ENCODE data around the gene ASIC4.

Gene ASIC4

DNA sequence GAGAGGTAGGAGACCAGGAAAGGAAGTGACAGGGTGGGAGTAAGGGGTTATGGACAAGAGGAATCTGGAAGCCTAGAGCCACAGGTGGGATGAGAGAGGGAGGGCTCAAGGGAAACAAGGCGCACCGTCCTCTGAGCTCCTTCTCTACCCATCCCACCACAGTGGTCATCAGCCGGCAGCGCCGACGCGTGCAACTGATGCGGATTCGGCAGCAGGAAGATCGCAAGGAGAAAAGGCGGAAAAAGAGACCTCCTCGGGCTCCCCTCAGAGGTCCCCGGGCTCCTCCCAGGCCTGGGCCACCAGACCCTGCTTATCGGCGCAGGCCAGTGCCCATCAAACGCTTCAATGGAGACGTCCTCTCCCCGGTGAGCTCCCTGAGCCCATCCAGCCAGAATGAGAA, 34.7 kb downstream of the ASIC4 start:
- in situ Hi-C loops (cut with HindIII; ENCODE audit: low sequenced_read_pairs), result no loop called here

DNA sequence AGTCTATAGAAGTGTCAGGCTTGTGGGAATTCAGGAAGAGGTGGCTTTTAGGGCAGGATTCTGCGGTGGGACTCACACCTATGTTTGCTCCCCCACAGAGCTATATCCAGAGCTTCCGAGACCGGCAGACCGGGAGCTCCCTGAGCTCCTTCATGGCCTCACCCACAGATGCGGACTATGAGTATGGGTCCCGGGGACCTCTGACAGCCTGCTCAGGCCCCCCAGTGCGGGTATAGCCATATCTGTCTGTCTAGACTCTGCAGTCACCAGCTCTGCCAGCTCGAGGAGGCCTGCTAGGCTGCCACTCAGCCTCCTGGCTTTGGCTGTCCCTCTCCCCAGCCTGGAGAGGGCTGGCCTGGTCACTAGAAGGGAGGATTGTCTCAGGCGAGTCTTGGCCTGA, 35.3 kb downstream of the ASIC4 start:
- in situ Hi-C loops (cut with HindIII; ENCODE audit: low sequenced_read_pairs), result no loop called here

DNA sequence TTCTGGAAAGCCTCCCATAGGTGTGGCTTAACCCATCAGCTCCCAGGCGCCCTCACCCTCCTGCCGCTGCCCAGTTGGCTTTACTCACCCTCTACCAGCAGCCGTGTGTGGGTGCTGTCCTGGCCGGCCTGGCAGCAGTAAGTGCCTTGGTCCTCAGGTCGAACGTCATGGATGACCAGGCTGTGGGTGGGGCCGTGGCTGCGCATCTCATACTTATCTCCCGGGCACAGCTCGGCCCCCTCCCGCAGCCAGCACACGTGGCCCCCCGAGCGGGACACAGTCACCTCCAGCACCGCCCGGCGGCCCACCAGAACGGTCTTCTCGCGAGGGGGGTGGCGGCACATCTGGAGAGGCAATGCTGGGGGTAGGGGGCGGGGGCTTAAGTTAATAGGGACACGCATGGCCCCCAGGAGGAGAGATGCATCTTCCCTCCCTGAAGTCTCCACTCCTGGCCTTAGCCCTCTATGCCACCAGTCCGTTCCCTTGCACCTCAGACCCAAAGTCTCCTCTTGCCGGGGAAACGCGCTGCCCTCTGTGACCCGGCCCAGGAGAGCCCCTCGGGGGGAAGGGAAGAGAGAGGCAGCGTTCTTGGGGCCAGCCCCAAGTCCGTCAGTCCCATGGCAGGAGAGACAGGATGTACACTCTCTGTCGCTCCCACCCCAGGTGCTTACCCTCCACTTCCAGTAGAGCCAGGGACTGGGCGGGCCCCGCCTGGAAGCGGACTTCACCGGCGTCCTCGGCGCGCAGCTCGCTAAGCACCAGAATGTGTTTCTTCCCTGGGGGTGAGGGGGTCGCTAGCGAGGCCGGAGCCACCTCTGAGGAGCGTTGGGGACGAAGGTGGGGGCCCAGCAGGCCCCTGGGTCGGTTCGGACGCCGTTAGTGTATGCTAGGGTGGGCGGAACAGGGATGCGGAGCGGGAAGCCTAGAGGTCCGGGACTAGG, 37.4 kb downstream of the ASIC4 start:
- in situ Hi-C loops (cut with HindIII; ENCODE audit: low sequenced_read_pairs), result no loop called here

DNA sequence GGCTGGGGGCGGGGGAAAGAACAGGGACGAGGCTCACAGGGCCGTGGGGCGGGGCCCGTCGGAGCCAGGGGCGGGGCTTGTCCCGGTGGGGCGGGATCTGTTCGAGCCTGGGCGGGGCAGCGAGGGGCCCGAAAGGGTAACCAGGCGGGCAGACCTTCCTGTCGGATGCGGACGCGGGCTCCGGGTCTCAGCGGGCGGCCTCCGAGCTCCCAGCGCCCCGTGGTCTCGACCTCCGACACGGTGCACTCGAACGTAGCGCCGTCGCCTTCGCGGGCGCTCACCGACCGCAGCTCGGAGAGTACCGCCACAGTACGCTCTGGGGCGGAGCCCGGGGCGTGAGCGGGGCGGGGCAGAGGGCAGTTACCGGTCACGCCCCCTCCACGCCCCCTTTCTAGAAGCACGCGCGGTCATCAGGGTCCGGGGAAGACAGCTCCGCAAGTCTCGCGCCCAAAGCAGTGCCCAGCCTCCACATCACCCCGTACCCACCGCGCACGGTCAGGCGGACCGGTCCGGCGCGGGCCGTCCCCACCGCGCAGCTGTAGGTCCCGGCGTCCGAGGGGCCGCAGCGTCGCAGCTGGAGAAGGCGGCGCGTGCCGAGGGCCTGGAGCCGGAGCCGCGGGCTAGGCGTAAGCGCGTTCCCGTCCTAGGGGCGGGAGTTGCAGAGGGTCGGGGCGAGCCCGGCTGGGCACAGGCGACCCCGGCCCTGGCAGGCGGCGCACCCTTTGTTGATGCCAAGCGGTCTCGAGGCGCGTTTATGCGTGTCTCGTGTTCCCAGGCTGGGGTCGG, 38.3 kb downstream of the ASIC4 start:
- in situ Hi-C loops (cut with HindIII; ENCODE audit: low sequenced_read_pairs), result no loop called here

DNA sequence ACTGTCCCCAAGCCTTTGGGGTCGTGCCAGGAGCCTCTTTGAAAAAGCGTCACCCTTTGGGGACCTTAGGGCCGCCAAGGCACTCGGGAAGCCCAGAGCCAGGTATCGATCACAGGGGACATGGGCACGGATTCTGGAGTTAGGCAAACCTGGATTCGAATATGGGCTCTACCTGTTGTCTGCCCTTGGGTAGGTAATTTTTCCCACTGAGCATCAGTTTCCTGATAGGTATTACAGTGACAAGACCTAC, 38.8 kb downstream of the ASIC4 start:
- in situ Hi-C loops (cut with HindIII; ENCODE audit: low sequenced_read_pairs), result no loop called here

DNA sequence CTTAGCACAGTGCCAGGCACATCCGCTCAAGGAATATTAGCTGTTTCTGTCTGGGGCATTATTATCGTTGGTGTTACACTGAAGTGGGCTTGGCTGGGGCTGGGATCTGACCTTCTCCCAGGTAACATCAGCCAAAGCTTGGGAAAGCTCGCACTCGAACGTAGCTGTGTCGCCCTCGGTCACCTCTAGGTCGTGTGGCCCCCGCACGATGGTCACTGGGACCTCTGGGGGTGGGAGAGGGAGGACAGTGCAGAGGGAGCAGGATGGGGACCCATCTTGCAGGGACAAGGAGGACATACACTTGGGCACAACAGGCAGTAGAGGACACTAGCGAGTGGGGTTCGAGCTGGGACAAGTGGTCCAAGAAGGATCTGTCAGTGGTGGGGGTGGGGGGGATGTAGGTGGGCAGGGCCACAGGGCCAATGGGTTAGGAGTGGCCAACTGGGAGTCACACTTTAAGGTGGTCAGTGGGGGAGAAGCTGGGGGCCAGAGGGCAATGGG, 39.2 kb downstream of the ASIC4 start:
- in situ Hi-C loops (cut with HindIII; ENCODE audit: low sequenced_read_pairs), result no loop called here

DNA sequence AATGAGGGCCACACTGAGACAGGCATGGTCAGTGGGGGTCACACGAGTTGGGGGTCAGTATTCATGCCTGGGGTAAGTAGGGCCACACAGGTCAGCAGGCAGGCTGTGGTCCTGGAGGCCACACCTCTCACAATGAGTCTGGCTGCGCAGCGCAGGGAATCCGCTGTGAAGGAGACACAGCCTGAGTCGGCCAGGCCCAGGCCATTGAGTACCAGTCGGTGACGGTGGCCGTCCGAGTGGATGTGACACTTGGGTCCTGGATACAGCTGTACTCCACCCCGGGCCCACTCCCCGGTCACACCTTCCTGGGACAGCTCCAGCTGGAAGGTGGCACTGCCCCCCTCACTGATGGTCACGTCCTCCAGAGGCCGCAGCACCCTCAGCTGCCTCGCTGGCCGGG, 40.1 kb downstream of the ASIC4 start:
- in situ Hi-C loops (cut with HindIII; ENCODE audit: low sequenced_read_pairs), result no loop called here

DNA sequence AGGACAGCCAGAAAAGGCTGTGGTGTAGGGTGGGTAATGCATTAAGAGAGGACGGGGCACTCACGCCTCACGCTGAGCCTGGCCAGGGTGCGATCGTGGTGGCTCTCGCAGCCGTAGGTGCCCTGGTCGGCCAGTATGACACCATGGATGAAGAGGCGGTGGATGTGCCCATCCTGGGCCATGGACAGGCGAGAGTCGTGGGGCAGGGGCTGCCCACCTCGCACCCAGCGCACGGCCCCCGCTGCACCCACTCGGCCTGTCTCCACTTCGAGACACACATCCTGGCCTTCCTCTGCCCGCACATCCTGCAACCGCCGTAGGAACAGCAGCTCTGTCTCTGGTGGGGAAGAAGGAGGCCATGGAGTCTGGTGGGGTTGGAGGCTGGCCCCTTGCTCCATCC, 41.7 kb downstream of the ASIC4 start:
- in situ Hi-C loops (cut with HindIII; ENCODE audit: low sequenced_read_pairs), result no loop called here

DNA sequence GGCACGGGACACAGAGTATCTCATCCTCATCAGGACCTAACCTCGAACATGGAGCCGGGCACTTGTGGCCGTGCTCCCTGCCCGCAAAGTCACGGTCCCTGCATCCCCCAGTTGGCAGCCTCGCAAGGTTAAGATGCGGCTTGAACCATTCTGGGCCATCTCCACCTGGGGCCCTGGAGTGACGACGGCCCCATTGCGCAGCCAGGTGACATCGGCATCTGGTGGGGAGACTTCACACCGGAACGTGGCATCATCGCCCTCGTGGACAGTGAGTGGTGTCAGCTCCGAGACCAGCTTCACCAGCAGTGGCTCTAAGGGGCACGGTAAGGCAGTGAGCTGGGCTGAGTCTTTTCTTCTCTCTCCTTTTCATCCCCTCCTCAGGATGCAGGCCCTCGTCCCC, 42.1 kb downstream of the ASIC4 start:
- in situ Hi-C loops (cut with HindIII; ENCODE audit: low sequenced_read_pairs), result no loop called here

DNA sequence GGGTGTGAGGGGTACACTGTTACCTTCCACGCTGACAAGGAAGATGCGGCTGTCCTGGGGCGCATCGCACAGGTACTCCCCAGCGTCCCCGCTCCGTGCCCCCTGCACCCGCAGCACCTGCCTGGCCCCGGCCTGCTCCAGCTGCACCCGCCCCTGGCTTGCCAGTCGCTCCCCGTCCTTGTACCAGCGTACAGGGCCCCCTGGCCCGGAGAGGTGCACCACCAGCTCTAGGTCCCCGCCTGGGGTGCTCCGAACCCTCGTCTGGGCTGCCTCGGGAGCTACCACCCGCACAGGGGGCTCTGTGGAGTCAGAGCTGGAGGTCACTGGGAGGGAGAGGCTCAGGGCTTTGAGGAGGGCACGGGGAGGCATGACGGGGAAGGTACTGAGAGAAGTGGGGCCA, 43.0 kb downstream of the ASIC4 start:
- in situ Hi-C loops (cut with HindIII; ENCODE audit: low sequenced_read_pairs), result no loop called here

DNA sequence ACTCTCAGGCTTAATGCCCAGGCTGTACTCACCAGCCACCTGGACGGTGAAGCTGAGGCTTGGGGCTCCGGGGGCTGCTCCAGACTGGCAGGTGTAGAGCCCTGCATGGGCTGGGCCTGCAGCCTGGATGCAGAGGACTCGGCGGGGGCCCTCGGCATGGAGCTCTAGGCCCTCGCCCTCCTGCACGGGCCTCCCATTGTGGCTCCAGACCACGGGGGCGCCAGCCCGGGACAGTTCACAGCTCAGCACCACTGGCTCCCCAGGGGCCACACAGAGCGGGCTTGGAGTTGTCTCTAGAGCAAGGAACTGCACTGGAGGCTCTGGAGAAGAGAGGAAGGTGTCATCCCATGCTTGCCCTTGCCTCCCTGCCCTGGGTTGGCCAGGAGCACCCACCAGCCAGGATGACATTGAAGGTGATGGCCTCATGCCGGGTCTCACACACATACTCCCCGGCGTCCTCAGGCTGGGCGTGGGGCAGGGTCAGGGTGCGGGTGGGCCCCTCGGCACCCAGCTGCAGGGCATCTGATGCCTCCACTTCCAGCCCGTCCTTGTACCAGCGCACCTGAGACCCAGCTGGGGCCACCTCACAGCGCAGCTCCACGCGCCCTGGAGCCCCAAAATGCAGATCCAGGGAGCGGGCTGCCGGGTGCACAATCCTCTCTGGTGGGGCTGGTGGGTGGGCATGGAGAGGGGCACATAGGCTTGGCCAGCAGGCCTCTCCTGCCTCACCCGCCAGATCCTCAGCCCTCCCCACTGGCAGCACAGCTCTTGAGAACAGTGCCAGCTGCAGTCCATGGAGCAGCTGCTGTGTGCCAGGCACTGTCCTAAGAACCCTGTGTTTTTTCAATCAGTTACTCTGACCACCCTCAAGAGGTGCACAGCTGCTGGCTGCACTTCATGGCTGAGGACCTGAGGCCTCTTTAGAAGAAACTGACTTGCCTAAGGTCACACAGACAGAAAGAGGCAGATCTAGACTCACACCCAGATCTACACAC, 43.8 kb downstream of the ASIC4 start:
- in situ Hi-C loops (cut with HindIII; ENCODE audit: low sequenced_read_pairs), result no loop called here

DNA sequence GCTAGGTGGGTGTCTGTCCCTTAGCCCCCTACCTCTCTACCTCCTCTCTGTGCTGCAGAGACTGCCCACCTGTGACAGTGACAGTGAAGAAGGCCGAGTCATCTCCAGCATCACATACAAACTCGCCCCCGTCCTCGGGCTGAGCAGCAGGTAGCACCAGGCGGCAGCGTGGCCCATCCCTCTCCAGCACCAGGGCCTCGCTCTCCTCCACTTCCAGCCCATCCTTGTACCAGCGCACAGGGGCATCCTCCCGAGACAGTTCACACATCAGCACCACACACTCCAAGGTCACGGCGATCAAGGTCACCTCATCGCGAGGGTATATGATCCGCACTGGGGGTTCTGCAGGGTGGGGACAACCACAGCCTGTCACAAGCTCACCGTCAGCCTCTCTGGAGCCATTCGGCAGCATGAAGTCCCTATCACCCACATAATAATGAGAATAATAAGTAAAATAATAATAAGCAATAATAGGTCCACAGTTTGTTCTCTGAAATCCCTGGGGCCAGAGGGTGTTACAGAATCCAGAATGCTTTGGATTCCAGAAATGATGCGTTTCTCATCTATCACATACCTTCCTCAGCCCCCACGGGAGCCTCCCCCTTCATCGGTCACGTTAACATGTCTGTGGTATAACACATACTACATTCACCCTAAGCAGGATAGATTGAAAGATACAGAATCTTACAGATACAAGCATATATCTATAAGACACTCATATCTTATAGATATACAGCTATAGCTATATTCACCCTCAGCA, 45.1 kb downstream of the ASIC4 start:
- in situ Hi-C loops (cut with HindIII; ENCODE audit: low sequenced_read_pairs), result no loop called here

DNA sequence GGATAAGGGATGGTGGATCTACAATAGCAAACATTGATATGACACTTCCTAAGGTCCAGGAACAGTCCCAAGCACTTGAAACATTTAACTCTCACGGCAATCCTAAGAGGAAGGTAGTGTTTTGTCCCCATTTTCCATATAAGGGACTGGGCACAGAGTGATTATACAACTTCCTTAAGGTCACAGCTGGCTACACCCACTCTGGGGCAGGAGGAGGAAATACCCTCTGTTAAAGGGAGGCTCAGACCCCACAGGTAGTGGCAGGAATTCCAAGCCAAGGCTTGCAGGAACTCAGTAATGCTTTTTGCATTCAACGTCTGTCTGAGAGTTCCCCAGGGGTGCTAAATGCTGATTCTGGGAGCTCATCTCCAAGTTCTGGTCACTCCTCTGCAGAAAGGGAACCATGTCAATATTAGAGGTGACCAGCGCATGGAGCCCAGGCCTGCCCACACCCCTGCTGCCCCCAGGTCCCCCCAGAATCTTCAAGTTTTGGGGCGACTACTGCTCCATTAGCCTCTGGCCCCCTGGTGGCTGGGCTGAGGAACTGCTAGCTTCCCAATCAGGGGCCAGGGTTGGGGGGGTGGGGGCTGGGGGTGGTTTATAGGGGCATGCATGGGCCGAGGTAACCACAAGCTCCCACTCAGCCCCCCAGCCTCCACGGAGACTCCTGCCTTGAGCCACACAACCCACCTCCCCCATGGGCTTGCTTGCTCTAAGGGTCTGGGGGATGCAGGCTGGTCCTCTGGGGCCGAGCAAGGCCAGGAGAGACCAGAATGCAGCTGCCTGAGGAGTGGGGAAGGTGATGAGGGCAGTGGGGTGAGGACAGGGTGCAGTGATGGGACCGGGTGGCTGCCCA, 46.0 kb downstream of the ASIC4 start:
- in situ Hi-C loops (cut with HindIII; ENCODE audit: low sequenced_read_pairs), result no loop called here

DNA sequence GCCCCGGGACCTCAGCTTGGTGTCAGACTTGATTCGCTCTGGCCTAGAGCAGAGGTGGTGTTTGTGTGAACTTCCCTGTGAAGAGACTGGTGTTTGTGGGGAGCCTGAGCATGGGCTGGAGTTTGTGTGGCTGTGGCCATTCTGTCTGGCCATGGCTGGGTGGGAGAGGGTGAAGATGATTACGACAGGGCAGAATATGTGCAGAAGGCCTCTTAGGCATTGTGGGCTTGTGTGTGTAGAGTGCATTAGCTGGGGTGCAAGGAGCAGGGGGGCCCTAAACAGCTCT, 46.6 kb downstream of the ASIC4 start:
- in situ Hi-C loops (cut with HindIII; ENCODE audit: low sequenced_read_pairs), result no loop called here

DNA sequence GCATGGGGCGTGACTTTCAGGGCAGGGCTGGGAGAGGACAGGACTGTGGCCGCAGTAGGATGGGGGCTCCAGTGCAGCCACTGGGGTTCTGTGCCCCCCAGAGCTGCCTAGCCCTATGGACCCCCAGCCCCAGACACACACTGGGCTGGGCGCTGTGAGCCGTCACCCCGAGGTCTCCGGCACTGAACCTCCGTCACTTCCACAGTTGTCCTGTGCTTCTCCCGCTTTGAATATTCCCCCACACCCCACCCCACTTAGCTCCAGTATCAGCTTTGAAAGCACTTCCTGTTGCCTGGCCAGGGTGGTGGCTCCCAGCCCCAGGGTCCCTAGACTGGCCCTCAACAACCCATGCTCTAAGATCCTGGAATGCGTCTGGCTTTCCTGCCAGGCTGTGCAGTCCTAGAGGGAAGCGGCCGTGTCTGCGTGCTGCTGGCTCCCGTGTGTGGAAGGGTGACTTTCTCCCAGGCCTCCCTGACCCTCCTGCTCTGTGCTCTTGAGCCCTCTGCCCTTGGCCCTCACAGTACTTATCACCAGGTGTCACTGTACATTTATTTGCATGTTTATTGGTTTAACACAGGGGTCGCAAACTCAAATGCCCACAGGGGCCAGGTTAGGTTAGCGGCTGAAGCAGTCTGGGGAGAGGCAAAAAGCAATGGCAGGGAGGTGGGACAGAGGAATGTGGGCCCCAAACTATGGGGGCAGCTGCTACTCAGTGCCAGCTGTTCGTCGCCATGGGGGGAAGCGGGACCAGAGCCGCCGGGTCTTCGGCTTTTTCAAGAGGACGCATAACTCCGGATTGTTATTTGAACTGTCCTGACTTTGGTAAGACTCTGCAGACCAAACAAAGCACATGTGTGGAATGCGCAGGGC, 47.1 kb downstream of the ASIC4 start:
- in situ Hi-C loops (cut with HindIII; ENCODE audit: low sequenced_read_pairs), result no loop called here

DNA sequence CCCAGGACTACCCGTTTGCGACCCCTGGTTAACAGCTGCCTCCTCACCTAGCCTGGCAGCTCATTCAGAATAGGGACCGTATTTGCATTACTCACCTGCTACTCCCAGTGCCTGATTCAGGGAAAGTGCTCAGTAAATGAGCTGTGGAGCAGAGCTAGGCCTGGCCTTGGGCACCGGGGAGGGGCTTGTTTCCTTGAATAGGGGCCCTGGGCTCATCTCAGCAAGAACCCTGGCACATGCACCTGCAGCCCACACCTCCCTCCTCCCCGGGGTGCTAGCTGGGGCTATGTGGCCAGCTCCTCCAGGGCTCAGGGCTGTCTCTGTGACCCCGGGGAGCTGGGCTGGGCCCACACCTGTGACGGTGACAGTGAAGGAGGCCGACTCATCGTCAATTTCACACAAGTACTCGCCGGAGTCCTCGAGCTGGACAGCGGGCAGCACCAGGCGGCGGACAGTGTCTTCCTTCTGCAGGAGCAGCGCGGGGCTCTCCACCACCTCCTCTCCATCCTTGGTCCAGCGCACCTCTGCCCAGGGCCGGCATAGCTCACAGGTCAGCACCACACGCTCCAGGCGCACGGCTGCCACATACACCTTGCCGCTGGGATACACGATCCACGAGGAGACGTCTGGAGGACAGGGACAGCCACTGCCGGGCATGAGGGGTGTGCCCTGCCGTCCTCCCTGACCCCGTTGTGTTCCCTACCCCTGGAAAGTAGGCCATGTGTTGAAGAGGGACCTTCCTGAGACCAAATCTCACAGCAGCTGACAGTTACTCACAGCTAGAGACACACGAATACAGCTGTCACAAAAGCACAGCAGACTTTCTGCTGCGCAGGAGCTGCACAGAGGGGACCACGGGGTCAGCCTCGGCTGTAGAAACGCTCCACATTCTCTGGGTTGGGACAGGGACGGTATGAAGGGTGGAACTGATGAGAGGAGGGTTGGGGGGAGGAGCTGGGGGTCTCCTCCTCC, 48.1 kb downstream of the ASIC4 start:
- in situ Hi-C loops (cut with HindIII; ENCODE audit: low sequenced_read_pairs), result no loop called here

DNA sequence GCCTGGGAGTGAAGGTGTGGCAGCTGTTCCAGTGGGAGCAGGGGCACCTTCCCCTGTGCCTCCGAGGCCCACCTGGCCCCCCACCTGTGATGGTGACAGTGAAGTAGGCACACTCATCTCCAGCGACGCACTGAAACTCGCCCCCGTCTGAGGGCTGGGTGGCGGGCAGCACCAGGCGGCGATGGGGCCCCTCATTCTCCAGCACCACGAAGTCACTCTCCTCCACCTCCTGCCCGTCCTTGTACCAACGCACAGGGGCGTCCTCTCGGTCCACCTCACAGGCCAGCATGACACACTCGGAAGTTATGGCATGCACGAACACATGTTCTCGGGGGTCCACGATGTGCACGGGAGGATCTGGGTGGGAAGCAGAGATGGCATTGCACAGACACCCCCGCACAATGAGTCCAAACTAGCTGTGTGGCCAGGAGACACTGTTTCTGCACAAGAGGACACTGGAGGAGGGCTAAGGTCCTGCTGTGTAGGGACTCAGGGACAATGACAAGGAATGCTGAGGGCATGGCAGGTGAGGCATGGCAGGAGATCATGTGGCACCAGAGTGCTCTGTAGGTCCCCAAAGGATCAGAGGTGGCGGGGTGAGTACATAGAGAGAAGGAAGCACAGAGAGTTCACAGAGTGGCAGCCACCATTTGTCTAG, 49.1 kb downstream of the ASIC4 start:
- in situ Hi-C loops (cut with HindIII; ENCODE audit: low sequenced_read_pairs), result no loop called here
